ENCODE measurements around the gene TLE3. TPM values are rescaled to one million over a fixed set of nuclear protein-coding genes. Genes with fewer than 3 reads are reported as not detected.

The TLE3 gene
- total and polyA plus RNA-seq, 2 of the 13 experiments (the other 11 are each of a cell fraction or from before 2014, with no cell fraction given), result 11.9 to 13.8 TPM

- in situ Hi-C loops (cut with HindIII; ENCODE audit: extremely low pct_ligation_motif_present, low pct_unique_long_range_greater_than_20kb) (no loop called here), intact Hi-C loops (cut with micrococcal nuclease; ENCODE audit: unreplicated experiment) (no loop called here)
- DNase-seq (ENCODE audit: low spot score) (no peak), ATAC-seq (no peak), FAIRE-seq (no peak)
- Histone ChIP-seq H3K27me3 (ENCODE audit: control insufficient read depth in 1 of 2, insufficient read depth in 2 of 2, low read length in 2 of 2) (peaks cover 7 to 78% of the 10 kb centered on the region in 2 experiments), H3K4me2 (ENCODE audit: low read depth, low read length) (no peak overlapping the region), H3K27ac (ENCODE audit: extremely low read length, insufficient read depth, low read length) (no peak overlapping the region), H4K20me1 (ENCODE audit: insufficient read depth, low read length) (peaks cover 3% of the 10 kb centered on the region; the same call in 1 of the 2 replicates), H3K36me3 (replicated peaks in 1 of 2; ENCODE audit: control insufficient read depth in 1 of 2, insufficient read depth in 2 of 2, low read length in 2 of 2) (no peaks in the 10 kb centered on the region), H3K9ac (ENCODE audit: insufficient read depth, low read depth, low read length) (no peak overlapping the region), H3K4me3 (replicated peaks in 1 of 3; ENCODE audit: insufficient read depth in 1 of 3, low read depth in 2 of 3, low read length in 3 of 3) (no peak overlapping the region), H3K79me2 (ENCODE audit: insufficient read depth, low read length) (no peaks in the 10 kb centered on the region), H3K4me1 (ENCODE audit: insufficient read depth, low read length) (no peaks in the 10 kb centered on the region), H2AFZ (ENCODE audit: low read length) (no peak overlapping the region), H3K9me3 (ENCODE audit: low read length) (no peaks in the 10 kb centered on the region)
- WGBS (ENCODE audit: low lambda C conversion rate), result 0% methylated on average over 1 of the region's 1 CpG
- ChIA-PET POLR2A (no interaction called here), CTCF (ENCODE audit: low intra/inter-chr PET ratio, low total read pairs) (no interaction called here)
- TF ChIP-seq ZNF496 (CRISPR knock-in tag; IDR thresholded peaks at IDR 0.05; ENCODE audit: insufficient replicate concordance) (no peak), ZNF569 (CRISPR knock-in tag; IDR thresholded peaks at IDR 0.05; ENCODE audit: borderline replicate concordance) (no peak), E2F1 (CRISPR knock-in tag; IDR thresholded peaks at IDR 0.05) (no peak), TSC22D2 (CRISPR knock-in tag; IDR thresholded peaks at IDR 0.05; ENCODE audit: borderline replicate concordance) (no peak), ZNF768 (CRISPR knock-in tag; IDR thresholded peaks at IDR 0.05) (peak; percentile 25; the same call in 1 of the 2 replicates)
- no TSS peak for BruUV-seq (replicated peaks)
Measured at GRCh38 chr15:70027518-70027917, 70.2 kb downstream of the TLE3 start.

DNA sequence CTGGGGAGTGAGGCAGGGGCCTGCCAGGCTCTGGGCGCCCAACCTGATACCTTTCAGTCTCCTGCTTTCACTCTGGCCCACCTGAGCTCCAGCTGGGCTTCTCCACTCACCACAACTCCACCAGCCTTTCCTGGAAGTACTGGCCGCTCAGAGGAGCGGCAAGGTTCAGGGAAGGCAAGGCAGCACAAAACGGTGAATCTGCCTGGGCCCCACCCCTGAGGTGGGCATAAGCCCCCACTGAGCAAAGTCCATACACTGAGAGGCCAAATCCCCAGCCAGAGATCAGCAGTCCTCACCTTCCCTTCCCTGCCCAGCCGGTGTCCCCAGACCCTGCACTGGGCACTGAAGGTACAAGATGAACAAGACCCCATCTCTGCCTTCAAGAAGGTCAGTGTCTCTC lies 70.7 kb downstream of the TLE3 start:
- H3K79me2 ChIP-seq (ENCODE audit: insufficient read depth, low read length), result no peaks in the 10 kb centered on the region
- 0% methylated on average over 1 of the region's 5 CpGs for WGBS (ENCODE audit: low lambda C conversion rate)
- in situ Hi-C loops (cut with HindIII; ENCODE audit: extremely low pct_ligation_motif_present, low pct_unique_long_range_greater_than_20kb), result no loop called here
- FAIRE-seq (no peak), ATAC-seq (no peak), DNase-seq (ENCODE audit: low spot score) (no peak)
- H3K4me1 ChIP-seq (ENCODE audit: insufficient read depth, low read length), result no peaks in the 10 kb centered on the region
- TF ChIP-seq ZNF619 (CRISPR knock-in tag; IDR thresholded peaks at IDR 0.05) (no peak), NR2C2 (CRISPR knock-in tag; IDR thresholded peaks at IDR 0.05; ENCODE audit: borderline replicate concordance) (no peak), THAP9 (CRISPR knock-in tag; IDR thresholded peaks at IDR 0.05; ENCODE audit: borderline replicate concordance) (no peak), ZBTB46 (CRISPR knock-in tag; IDR thresholded peaks at IDR 0.05; ENCODE audit: borderline replicate concordance) (no peak), TCF7L2 (IDR thresholded peaks at IDR 0.05; ENCODE audit: low read depth, low read length) (no peak)
- TF ChIP-seq, protein P1, sequence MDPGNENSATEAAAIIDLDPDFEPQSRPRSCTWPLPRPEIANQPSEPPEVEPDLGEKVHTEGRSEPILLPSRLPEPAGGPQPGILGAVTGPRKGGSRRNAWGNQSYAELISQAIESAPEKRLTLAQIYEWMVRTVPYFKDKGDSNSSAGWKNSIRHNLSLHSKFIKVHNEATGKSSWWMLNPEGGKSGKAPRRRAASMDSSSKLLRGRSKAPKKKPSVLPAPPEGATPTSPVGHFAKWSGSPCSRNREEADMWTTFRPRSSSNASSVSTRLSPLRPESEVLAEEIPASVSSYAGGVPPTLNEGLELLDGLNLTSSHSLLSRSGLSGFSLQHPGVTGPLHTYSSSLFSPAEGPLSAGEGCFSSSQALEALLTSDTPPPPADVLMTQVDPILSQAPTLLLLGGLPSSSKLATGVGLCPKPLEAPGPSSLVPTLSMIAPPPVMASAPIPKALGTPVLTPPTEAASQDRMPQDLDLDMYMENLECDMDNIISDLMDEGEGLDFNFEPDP (CRISPR knock-in tag; conservative IDR thresholded peaks at IDR 0.05), result no peak
- no peak overlapping the region for H3K4me2 ChIP-seq (ENCODE audit: low read depth, low read length)
- H3K9ac ChIP-seq (ENCODE audit: insufficient read depth, low read depth, low read length), result no peak overlapping the region
- H3K27ac ChIP-seq (ENCODE audit: extremely low read length, insufficient read depth, low read length), result no peak overlapping the region
- no peak overlapping the region for H2AFZ ChIP-seq (ENCODE audit: low read length)
- H4K20me1 ChIP-seq (ENCODE audit: insufficient read depth, low read length), result peaks cover 3% of the 10 kb centered on the region; the same call in 1 of the 2 replicates
- no peaks in the 10 kb centered on the region for H3K9me3 ChIP-seq (ENCODE audit: low read length)
- ChIA-PET POLR2A (no interaction called here), CTCF (ENCODE audit: low intra/inter-chr PET ratio, low total read pairs) (no interaction called here)
- no peak overlapping the region for H3K4me3 ChIP-seq (replicated peaks in 1 of 3; ENCODE audit: insufficient read depth in 1 of 3, low read depth in 2 of 3, low read length in 3 of 3)
- peaks cover 7 to 80% of the 10 kb centered on the region in 2 experiments for H3K27me3 ChIP-seq (ENCODE audit: control insufficient read depth in 1 of 2, insufficient read depth in 2 of 2, low read length in 2 of 2)
- intact Hi-C loops (cut with micrococcal nuclease; ENCODE audit: unreplicated experiment), result no loop called here
- no TSS peak for BruUV-seq (replicated peaks)
- H3K36me3 ChIP-seq (replicated peaks in 1 of 2; ENCODE audit: control insufficient read depth in 1 of 2, insufficient read depth in 2 of 2, low read length in 2 of 2), result no peaks in the 10 kb centered on the region
